HEK293 (cell line): ENCODE results near the gene RPL10.

Experiments
- CTCF ChIP-seq: fragments of 450-650 bp; formaldehyde crosslinking; IDR thresholded peaks from 2 replicates; pipeline ENCODE4 v1.5.1; 2016; ENCODE audit warnings: missing biosample characterization, missing genetic modification characterization
- PATZ1 ChIP-seq: fragments of 450-650 bp; formaldehyde crosslinking; IDR thresholded peaks from 2 replicates; pipeline ENCODE4 v1.5.1; 2016; ENCODE audit warnings: missing biosample characterization, missing genetic modification characterization
- TCF7L2 ChIP-seq: IDR thresholded peaks from 2 replicates; pipeline ENCODE4 v1.6.1; 2011; ENCODE audit warnings: low read depth, mild to moderate bottlenecking, inconsistent platforms, low read length, moderate library complexity, borderline replicate concordance
- YY1 ChIP-seq: fragments of 450-650 bp; formaldehyde crosslinking; IDR thresholded peaks from 2 replicates; pipeline ENCODE4 v1.5.1; 2018; ENCODE audit warnings: missing biosample characterization, missing genetic modification characterization
- ZBTB7A ChIP-seq: fragments of 450-650 bp; formaldehyde crosslinking; IDR thresholded peaks from 2 replicates; pipeline ENCODE4 v1.5.1; 2016; ENCODE audit warnings: low read depth, missing biosample characterization, missing genetic modification characterization
- ZNF19 ChIP-seq: fragments of 450-650 bp; formaldehyde crosslinking; IDR thresholded peaks from 2 replicates; pipeline ENCODE4; 2016; ENCODE audit warnings: missing biosample characterization, missing genetic modification characterization, low read depth
- ZNF24 ChIP-seq: fragments of 450-650 bp; formaldehyde crosslinking; IDR thresholded peaks from 2 replicates; pipeline ENCODE4 v1.5.1; 2016; ENCODE audit warnings: missing biosample characterization, missing genetic modification characterization
- ZNF629 ChIP-seq: fragments of 450-650 bp; formaldehyde crosslinking; IDR thresholded peaks from 2 replicates; pipeline ENCODE4 v1.5.1; 2017; ENCODE audit warnings: missing biosample characterization, missing genetic modification characterization
- ZSCAN23 ChIP-seq: fragments of 450-650 bp; formaldehyde crosslinking; IDR thresholded peaks from 2 replicates; pipeline ENCODE4 v1.5.1; 2016; ENCODE audit warnings: missing biosample characterization, missing genetic modification characterization
- TF ChIP-seq, protein P1 (sequence below): fragments of 450-650 bp; formaldehyde crosslinking; IDR thresholded peaks from 2 replicates; pipeline ENCODE4 v1.5.1; 2016; ENCODE audit warnings: missing biosample characterization, missing genetic modification characterization, low read depth

DNA sequence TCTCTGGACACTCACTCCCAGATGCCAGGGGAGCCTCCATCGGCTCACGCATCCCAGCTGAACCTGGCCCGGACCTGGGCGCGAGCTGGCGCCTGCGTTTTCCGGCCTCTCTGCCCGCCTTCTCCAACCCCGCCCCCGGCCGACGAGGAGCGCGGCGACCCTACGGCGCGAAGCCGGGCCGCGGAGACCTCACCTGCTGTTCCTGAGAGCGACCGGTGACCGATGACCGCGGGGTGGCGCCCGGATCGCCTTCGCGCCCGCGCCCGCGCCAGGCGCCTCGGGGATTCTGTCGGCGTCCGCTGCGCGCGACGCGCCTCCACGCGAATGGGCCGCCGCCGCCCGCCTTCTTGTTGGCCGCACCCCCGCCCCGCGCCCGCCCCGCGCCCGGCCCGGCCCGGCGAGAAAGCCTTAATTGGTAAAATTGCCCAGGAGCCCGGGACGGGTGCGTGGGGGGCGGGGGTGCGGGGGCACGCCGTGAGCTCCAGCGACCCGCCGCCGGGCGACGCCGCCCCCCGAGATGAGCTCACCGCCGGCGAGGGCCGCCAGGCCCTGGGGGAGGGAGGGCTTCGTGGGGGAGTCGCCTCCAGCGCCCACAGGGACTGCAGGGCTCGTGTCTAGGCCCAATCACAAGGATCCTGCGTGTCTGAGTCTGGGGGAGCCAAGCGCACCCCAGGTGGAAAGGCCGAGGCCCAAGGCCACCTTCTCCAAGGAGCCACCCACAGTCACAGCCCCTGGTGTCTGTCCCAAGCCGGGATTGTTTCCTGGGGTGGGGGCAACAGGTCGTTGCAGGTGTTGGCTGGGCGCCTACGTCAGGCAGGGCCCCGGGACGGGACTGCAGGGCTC, 23.6 kb upstream of the RPL10 start, which contains the start of gene FLNA:
- peak; percentile 81 for TF ChIP-seq PATZ1 (tag by site-specific recombination)
- no peak for TF ChIP-seq ZNF24 (tag by site-specific recombination)
- TF ChIP-seq, protein P1, sequence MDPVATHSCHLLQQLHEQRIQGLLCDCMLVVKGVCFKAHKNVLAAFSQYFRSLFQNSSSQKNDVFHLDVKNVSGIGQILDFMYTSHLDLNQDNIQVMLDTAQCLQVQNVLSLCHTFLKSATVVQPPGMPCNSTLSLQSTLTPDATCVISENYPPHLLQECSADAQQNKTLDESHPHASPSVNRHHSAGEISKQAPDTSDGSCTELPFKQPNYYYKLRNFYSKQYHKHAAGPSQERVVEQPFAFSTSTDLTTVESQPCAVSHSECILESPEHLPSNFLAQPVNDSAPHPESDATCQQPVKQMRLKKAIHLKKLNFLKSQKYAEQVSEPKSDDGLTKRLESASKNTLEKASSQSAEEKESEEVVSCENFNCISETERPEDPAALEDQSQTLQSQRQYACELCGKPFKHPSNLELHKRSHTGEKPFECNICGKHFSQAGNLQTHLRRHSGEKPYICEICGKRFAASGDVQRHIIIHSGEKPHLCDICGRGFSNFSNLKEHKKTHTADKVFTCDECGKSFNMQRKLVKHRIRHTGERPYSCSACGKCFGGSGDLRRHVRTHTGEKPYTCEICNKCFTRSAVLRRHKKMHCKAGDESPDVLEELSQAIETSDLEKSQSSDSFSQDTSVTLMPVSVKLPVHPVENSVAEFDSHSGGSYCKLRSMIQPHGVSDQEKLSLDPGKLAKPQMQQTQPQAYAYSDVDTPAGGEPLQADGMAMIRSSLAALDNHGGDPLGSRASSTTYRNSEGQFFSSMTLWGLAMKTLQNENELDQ (tag by site-specific recombination) = no peak
- peak; percentile 38; the same call in 1 of the 2 replicates for TF ChIP-seq CTCF (tag by site-specific recombination)
- no peak; the same call in 1 of the 2 replicates for TF ChIP-seq ZBTB7A (tag by site-specific recombination)
- no peak for TF ChIP-seq TCF7L2
- no peak for TF ChIP-seq ZNF629 (tag by site-specific recombination)
- TF ChIP-seq ZSCAN23 (tag by site-specific recombination) = no peak
- TF ChIP-seq YY1 (tag by site-specific recombination) = no peak
- no peak for TF ChIP-seq ZNF19
